D721Med (cell line): ENCODE results near the gene PSAPL1.

Source experiments
- DNase-seq: peaks from one replicate; pipeline ENCODE4 v3.0.0; 2011; ENCODE audit warnings: low spot score; ENCODE audit not compliant: insufficient read length
- FAIRE-seq: peaks from 2 replicates; lab custom pipeline; 2011; peaks lifted over from hg19 to GRCh38; lab: Jason Lieb, UNC
- TF ChIP-seq, protein P1 (sequence below): IDR thresholded peaks from 2 replicates; pipeline ENCODE4 v1.5.1; 2012; ENCODE audit warnings: mild to moderate bottlenecking, control low read depth; ENCODE audit not compliant: insufficient read depth; ENCODE audit errors: missing control alignments

The PSAPL1 gene

GRCh38 chr4:7451434-7451789 lies 16.7 kb upstream of the PSAPL1 start:
- TF ChIP-seq, protein P1, sequence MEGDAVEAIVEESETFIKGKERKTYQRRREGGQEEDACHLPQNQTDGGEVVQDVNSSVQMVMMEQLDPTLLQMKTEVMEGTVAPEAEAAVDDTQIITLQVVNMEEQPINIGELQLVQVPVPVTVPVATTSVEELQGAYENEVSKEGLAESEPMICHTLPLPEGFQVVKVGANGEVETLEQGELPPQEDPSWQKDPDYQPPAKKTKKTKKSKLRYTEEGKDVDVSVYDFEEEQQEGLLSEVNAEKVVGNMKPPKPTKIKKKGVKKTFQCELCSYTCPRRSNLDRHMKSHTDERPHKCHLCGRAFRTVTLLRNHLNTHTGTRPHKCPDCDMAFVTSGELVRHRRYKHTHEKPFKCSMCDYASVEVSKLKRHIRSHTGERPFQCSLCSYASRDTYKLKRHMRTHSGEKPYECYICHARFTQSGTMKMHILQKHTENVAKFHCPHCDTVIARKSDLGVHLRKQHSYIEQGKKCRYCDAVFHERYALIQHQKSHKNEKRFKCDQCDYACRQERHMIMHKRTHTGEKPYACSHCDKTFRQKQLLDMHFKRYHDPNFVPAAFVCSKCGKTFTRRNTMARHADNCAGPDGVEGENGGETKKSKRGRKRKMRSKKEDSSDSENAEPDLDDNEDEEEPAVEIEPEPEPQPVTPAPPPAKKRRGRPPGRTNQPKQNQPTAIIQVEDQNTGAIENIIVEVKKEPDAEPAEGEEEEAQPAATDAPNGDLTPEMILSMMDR = no peak
- DNase-seq = no peak
- FAIRE-seq = no peak

- DNase-seq = no peak
- TF ChIP-seq, protein P1 = no peak
- no peak for FAIRE-seq
Measured at GRCh38 chr4:7450775-7451433, 16.2 kb upstream of the PSAPL1 start.

- no peak for FAIRE-seq
- no peak for DNase-seq
- TF ChIP-seq, protein P1 = no peak
Measured at GRCh38 chr4:7448036-7448435, 13.3 kb upstream of the PSAPL1 start.

DNA sequence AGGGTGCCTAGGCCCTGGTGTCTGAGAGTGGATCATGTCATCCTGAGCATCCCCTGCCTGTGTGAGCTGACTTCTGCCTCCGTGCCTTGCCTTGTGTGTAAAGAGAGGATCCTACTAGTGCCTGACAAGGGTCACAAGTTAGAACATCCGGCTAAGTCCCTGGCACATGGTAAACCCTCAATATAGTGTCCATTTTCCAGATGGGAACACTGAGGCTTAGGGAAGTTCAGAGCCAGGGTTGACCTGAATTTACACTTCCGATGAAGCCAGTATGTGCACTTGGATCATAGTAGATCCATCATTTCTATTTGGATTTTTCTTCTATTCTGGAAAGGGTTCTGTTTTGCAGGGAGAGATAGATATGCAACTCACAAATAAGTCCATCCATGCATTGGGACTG lies 12.5 kb upstream of the PSAPL1 start:
- TF ChIP-seq, protein P1 = no peak
- DNase-seq (no peak), FAIRE-seq (no peak)

DNA sequence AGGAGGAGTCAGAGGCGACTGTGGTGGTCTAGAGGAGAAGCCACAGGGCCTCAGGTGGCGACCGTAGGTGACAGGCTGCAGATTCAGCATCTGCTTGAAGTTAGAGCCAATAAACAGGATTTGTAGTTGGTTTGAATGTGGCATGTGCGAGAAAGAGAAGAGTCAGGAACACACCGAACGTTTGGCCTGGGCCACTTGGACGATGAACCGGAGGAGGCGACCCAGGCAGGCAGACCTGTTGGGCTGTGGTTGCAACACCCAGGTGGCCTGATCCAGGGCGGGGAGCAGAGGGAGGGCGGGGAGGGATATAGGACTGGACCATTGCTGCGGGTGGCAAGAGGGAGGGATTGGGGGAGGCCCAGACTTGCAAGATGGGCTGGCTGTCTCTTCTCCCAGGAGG lies 10.0 kb upstream of the PSAPL1 start:
- no peak for DNase-seq
- TF ChIP-seq, protein P1 = no peak
- FAIRE-seq = no peak

- DNase-seq = no peak
- no peak for FAIRE-seq
- TF ChIP-seq, protein P1 = no peak
Measured at GRCh38 chr4:7444314-7444713, 9.6 kb upstream of the PSAPL1 start.

DNA sequence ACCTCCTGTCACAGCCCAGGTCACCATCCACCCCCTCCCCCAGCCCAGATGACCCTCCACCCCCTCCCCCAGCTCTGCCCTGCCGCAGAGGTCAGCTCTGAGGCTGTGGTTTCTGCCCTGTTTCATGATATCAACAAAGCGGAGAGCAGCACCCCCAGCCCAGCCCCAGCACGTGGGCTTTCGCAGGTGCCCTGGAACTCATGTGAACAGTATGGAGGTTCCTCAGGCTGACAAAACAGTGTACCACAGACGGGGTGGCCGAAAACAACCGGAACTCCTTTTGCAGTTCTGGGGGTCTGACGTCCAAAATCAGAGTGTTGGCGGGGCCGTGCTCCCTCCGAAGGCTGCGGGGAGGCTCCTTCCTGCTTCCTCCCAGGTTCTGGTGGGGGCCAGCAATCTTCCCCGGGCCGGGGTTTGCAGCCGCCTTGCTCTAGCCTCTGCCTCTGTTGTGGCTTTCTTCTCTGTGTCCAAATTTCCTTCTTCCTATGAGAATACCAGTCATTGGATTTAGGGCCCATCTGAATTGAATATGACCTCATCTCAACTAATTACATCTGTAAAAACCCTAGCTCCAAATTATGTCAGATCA lies 7.9 kb upstream of the PSAPL1 start:
- DNase-seq (no peak), FAIRE-seq (no peak)
- TF ChIP-seq, protein P1 = no peak
